Smooth muscle cell (in vitro differentiated cells): ENCODE data around the gene NUP62. TPM values are rescaled to one million over a fixed set of nuclear protein-coding genes. Genes with fewer than 3 reads are reported as not detected.

Source experiments
- DNase-seq: peaks from one replicate; lab custom pipeline; 2025; ENCODE audit not compliant: unreplicated experiment; lab: John Stamatoyannopoulos, UW
- H2AFZ ChIP-seq: fragments of 200-600 bp; sonication (generic); 2 replicates; pipeline ENCODE4 v1.6.0; 2016; ENCODE audit warnings: antibody characterized with exemption, low read depth, mild to moderate bottlenecking
- H3F3A ChIP-seq: fragments of 200-600 bp; sonication (generic); 2 replicates; pipeline ENCODE4 v1.6.0; 2017; ENCODE audit warnings: antibody characterized with exemption, low read depth
- H3K27ac ChIP-seq: fragments of 200-600 bp; sonication (generic); 2 replicates; pipeline ENCODE4 v1.5.1; 2016; ENCODE audit warnings: low read depth, mild to moderate bottlenecking
- H3K27me3 ChIP-seq: fragments of 200-600 bp; sonication (generic); 2 replicates; pipeline ENCODE4 v1.6.1; 2016; ENCODE audit warnings: low read depth, mild to moderate bottlenecking
- H3K36me3 ChIP-seq: fragments of 200-600 bp; sonication (generic); 2 replicates; pipeline ENCODE4 v1.5.1; 2016; ENCODE audit warnings: low read depth
- H3K4me1 ChIP-seq: fragments of 200-600 bp; sonication (generic); 2 replicates; pipeline ENCODE4 v1.5.1; 2016; ENCODE audit warnings: low read depth
- H3K4me2 ChIP-seq: fragments of 200-600 bp; sonication (generic); 2 replicates; pipeline ENCODE4 v1.6.0; 2016; ENCODE audit warnings: mild to moderate bottlenecking
- H3K4me3 ChIP-seq: fragments of 200-600 bp; sonication (generic); 2 replicates; pipeline ENCODE4 v1.5.1; 2016; ENCODE audit warnings: mild to moderate bottlenecking
- H3K79me2 ChIP-seq: fragments of 200-600 bp; sonication (generic); 2 replicates; pipeline ENCODE4 v1.6.0; 2016; ENCODE audit warnings: low read depth, mild to moderate bottlenecking
- H3K9ac ChIP-seq: fragments of 200-600 bp; sonication (generic); 2 replicates; pipeline ENCODE4 v1.6.0; 2016; ENCODE audit warnings: low read depth
- H3K9me3 ChIP-seq: fragments of 200-600 bp; sonication (generic); replicated peaks from 2 replicates; pipeline ENCODE4 v1.5.1; 2016; ENCODE audit warnings: low read depth
- H4K20me1 ChIP-seq: fragments of 200-600 bp; sonication (generic); 2 replicates; pipeline ENCODE4 v1.6.0; 2016; ENCODE audit warnings: low read depth
- WGBS: methylation state at CpG from one replicate; pipeline ENCODE4 v1.1.7; 2016; ENCODE audit warnings: low lambda C conversion rate; 5-methylcytosine and 5-hydroxymethylcytosine counted together
- polyA plus RNA-seq: library from polyadenylated mRNA; unstranded; fragments of >200 nt; fragmentation: Nextera tagmentation; extraction: Ambion mirVana; gene quantifications from 2 replicates; pipeline ENCODE4 v1.2.1, GENCODE V29; 2016
- total RNA-seq: library from RNA; depleted of rRNA; stranded (reverse); fragments of >200 nt; gene quantifications from 2 replicates; pipeline ENCODE4 v1.2.3, GENCODE V29; 2014
- TF ChIP-seq, protein P1 (sequence below): fragments of 200-600 bp; sonication (generic); IDR thresholded peaks from 2 replicates; pipeline ENCODE4 v1.5.1; 2017; ENCODE audit warnings: borderline replicate concordance, mild to moderate bottlenecking, antibody characterized with exemption; ENCODE audit not compliant: insufficient read depth, poor library complexity, severe bottlenecking

Gene NUP62
- total and polyA plus RNA-seq, 2 experiments from 2014 or later = 24.2 to 29.5 TPM

- 92% methylated on average over 17 of the region's 17 CpGs for WGBS
- Histone ChIP-seq H2AFZ (no peak overlapping the region), H3K79me2 (no peaks in the 10 kb centered on the region), H3K4me1 (no peaks in the 10 kb centered on the region), H3K4me2 (no peak overlapping the region), H3K4me3 (no peak overlapping the region), H3K36me3 (no peaks in the 10 kb centered on the region), H3F3A (no peaks in the 10 kb centered on the region), H3K9me3 (no peaks in the 10 kb centered on the region), H3K9ac (no peak overlapping the region), H3K27ac (no peak overlapping the region), H4K20me1 (no peaks in the 10 kb centered on the region), H3K27me3 (no peaks in the 10 kb centered on the region)
- TF ChIP-seq, protein P1, sequence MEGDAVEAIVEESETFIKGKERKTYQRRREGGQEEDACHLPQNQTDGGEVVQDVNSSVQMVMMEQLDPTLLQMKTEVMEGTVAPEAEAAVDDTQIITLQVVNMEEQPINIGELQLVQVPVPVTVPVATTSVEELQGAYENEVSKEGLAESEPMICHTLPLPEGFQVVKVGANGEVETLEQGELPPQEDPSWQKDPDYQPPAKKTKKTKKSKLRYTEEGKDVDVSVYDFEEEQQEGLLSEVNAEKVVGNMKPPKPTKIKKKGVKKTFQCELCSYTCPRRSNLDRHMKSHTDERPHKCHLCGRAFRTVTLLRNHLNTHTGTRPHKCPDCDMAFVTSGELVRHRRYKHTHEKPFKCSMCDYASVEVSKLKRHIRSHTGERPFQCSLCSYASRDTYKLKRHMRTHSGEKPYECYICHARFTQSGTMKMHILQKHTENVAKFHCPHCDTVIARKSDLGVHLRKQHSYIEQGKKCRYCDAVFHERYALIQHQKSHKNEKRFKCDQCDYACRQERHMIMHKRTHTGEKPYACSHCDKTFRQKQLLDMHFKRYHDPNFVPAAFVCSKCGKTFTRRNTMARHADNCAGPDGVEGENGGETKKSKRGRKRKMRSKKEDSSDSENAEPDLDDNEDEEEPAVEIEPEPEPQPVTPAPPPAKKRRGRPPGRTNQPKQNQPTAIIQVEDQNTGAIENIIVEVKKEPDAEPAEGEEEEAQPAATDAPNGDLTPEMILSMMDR = no peak
- DNase-seq = no peak
Measured at GRCh38 chr19:49891393-49891792, 37.9 kb downstream of the NUP62 start.

GRCh38 chr19:49890349-49891311 is 38.7 kb downstream of the NUP62 start:
- TF ChIP-seq, protein P1 = no peak
- H3K79me2 ChIP-seq = no peaks in the 10 kb centered on the region
- H3K27ac ChIP-seq = no peak overlapping the region
- no peaks in the 10 kb centered on the region for H4K20me1 ChIP-seq
- peak overlapping the region; percentile 39 for H3K4me3 ChIP-seq
- H2AFZ ChIP-seq = no peak overlapping the region
- H3F3A ChIP-seq = no peaks in the 10 kb centered on the region
- peak overlapping the region; percentile 77 for H3K4me2 ChIP-seq
- H3K4me1 ChIP-seq = no peaks in the 10 kb centered on the region
- H3K9me3 ChIP-seq = no peaks in the 10 kb centered on the region
- H3K9ac ChIP-seq = no peak overlapping the region
- WGBS = 18% methylated on average over 52 of the region's 69 CpGs
- H3K27me3 ChIP-seq = no peaks in the 10 kb centered on the region
- DNase-seq = peak; percentile 7
- no peaks in the 10 kb centered on the region for H3K36me3 ChIP-seq

DNA sequence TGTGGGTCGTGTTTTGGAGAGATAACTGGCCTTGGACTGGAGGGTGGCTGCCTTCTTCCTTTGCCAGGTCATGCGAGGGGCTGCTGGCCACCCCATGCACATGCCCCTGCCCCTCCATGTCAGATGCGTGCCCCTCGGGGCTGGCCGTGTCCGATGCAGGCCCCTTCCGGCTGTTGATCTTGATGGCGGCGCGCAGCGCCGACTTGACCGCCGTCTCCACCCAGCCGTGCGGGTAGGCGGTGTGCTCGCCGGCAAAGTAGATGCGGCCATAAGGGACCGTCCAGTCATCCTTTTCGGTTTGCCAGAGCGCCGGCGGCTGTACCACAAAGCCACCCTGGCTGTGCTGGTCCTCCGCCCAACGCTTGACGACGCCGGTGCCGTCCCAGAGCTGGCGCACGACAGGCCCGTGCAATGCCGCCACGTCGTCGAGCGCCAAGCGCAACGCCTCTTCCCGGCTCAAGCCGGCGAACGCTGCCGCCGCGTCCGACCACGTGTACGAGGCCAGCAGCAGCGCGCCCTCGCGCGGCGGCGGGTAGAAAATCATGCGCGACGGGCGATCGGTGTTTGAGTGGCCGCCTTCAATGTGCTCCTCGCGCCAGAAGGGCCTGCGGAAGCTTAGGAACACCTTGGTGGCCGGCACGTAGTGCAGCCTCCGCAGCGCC is 39.5 kb downstream of the NUP62 start:
- no peaks in the 10 kb centered on the region for H3K36me3 ChIP-seq
- H3K9ac ChIP-seq = no peak overlapping the region
- TF ChIP-seq, protein P1 = peak; percentile 64
- peak overlapping the region; percentile 77 for H3K4me2 ChIP-seq
- H3K27me3 ChIP-seq = no peaks in the 10 kb centered on the region
- no peaks in the 10 kb centered on the region for H4K20me1 ChIP-seq
- no peaks in the 10 kb centered on the region for H3F3A ChIP-seq
- DNase-seq = peak; percentile 21
- WGBS = 44% methylated on average over 68 of the region's 71 CpGs
- H3K4me1 ChIP-seq = no peaks in the 10 kb centered on the region
- no peak overlapping the region for H3K27ac ChIP-seq
- H3K4me3 ChIP-seq = peak overlapping the region; percentile 39
- no peaks in the 10 kb centered on the region for H3K9me3 ChIP-seq
- H3K79me2 ChIP-seq = no peaks in the 10 kb centered on the region
- H2AFZ ChIP-seq = no peak overlapping the region
